Osteoblast (primary cell): ENCODE measurements around the gene FBXL17. TPM values are rescaled to one million over a fixed set of nuclear protein-coding genes. Genes with fewer than 3 reads are reported as not detected.

Source experiments
- DNase-seq: peaks from one replicate; pipeline ENCODE4 v3.0.0; 2011; ENCODE audit warnings: low spot score, mixed read lengths; ENCODE audit not compliant: insufficient read length; ENCODE audit errors: missing footprints
- H2AFZ ChIP-seq: 2 replicates; pipeline ENCODE4 v1.6.0; 2011; ENCODE audit warnings: mild to moderate bottlenecking, low read length
- H3K27ac ChIP-seq: 2 replicates; pipeline ENCODE4 v1.5.1; 2011; ENCODE audit warnings: mild to moderate bottlenecking, low read depth, low read length, moderate library complexity
- H3K27me3 ChIP-seq: 2 replicates; pipeline ENCODE4 v1.6.0; 2012; ENCODE audit warnings: mild to moderate bottlenecking, control low read depth, inconsistent platforms, low read length, moderate library complexity; ENCODE audit not compliant: insufficient read depth
- H3K36me3 ChIP-seq: 2 replicates; pipeline ENCODE4 v1.5.1; 2011; ENCODE audit warnings: mild to moderate bottlenecking, low read length, control low read depth, moderate library complexity; ENCODE audit not compliant: insufficient read depth
- H3K4me1 ChIP-seq: 2 replicates; pipeline ENCODE4 v1.5.1; 2011; ENCODE audit warnings: mild to moderate bottlenecking, low read length, control low read depth, moderate library complexity; ENCODE audit not compliant: insufficient read depth
- H3K4me2 ChIP-seq: 2 replicates; pipeline ENCODE4 v1.6.0; 2011; ENCODE audit warnings: mild to moderate bottlenecking, low read length; ENCODE audit not compliant: insufficient read depth
- H3K4me3 ChIP-seq: fragments of 200-600 bp; sonication (generic); 3 replicates; pipeline ENCODE4 v1.5.1; 2012; ENCODE audit warnings: mild to moderate bottlenecking, low read length, inconsistent platforms; ENCODE audit not compliant: insufficient read depth
- H3K79me2 ChIP-seq: 2 replicates; pipeline ENCODE4 v1.6.0; 2012; ENCODE audit warnings: mild to moderate bottlenecking, low read length, control low read depth, inconsistent platforms; ENCODE audit not compliant: insufficient read depth
- H3K9me3 ChIP-seq: 2 replicates; pipeline ENCODE4 v1.5.1; 2011; ENCODE audit warnings: low read depth, low read length, control low read depth
- H4K20me1 ChIP-seq: 2 replicates; pipeline ENCODE4 v1.6.0; 2012; ENCODE audit warnings: mild to moderate bottlenecking, low read length, control low read depth; ENCODE audit not compliant: insufficient read depth
- CTCF ChIP-seq: IDR thresholded peaks from 2 replicates; pipeline ENCODE4 v1.5.1; 2011; ENCODE audit warnings: mild to moderate bottlenecking, low read depth, low read length, moderate library complexity; ENCODE audit errors: extremely low read depth
- total RNA-seq: library from RNA; depleted of rRNA; stranded (reverse); fragments of >200 nt; gene quantifications from 2 replicates; pipeline ENCODE4 v1.2.3, GENCODE V29; 2012

The FBXL17 gene
- total RNA-seq, 1 donor = 19.5 TPM

- no peak for DNase-seq
- H3K79me2 ChIP-seq = no peaks in the 10 kb centered on the region
- TF ChIP-seq CTCF = no peak
- no peak overlapping the region for H3K27ac ChIP-seq
- H3K36me3 ChIP-seq = no peaks in the 10 kb centered on the region
- H3K4me1 ChIP-seq = peaks cover 1% of the 10 kb centered on the region
- H4K20me1 ChIP-seq = no peaks in the 10 kb centered on the region
- H3K9me3 ChIP-seq = no peaks in the 10 kb centered on the region
- no peak overlapping the region for H2AFZ ChIP-seq
- no peak overlapping the region for H3K4me3 ChIP-seq
- no peaks in the 10 kb centered on the region for H3K27me3 ChIP-seq
- no peak overlapping the region for H3K4me2 ChIP-seq
Measured at GRCh38 chr5:108222011-108222410, 159.9 kb downstream of the FBXL17 start.

DNA sequence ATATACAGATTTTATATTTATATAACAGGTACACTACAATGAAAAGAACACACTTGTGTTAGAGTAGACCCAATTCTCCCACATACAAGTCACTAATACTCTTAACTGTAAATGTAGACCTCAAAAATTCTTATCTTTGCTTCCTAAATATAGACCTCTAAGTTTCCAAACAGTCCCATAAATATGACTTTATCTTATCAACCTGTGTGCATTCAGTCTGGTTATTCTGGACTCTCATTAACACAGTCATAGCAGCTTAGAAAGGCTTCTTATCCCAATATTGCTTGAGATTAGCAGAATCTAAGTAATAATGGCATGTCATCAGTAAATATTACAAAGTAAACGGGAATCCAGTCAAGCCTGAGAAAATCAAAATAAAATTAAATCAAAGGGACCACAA lies 161.1 kb downstream of the FBXL17 start:
- Histone ChIP-seq H2AFZ (no peak overlapping the region), H3K27me3 (no peaks in the 10 kb centered on the region), H3K4me3 (no peak overlapping the region), H3K9me3 (no peaks in the 10 kb centered on the region), H3K36me3 (no peaks in the 10 kb centered on the region), H4K20me1 (no peaks in the 10 kb centered on the region), H3K27ac (no peak overlapping the region), H3K4me2 (no peak overlapping the region), H3K79me2 (no peaks in the 10 kb centered on the region), H3K4me1 (peaks cover 6% of the 10 kb centered on the region)
- no peak for DNase-seq
- TF ChIP-seq CTCF = no peak

DNA sequence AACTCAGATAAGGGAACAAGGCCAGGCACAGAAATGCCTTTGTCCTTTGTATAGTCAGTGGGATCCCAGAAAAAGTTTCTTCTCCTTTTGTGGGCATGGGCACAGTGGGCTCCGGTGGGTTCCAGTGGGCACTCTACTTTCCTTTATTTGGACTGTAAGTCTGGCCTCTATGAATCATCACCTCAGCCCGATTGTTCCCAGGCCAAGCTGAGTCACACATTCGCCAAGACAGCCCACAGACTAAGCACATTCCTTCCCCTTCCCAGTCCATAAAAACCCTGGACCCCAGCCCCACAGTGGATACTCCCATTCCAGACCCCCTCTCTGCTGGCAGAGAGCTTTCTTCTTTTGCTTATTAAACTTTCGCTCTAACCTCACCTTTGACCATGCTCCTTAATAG lies 165.0 kb downstream of the FBXL17 start:
- Histone ChIP-seq H3K4me3 (no peak overlapping the region), H3K4me2 (peak overlapping the region; percentile 38), H3K36me3 (no peaks in the 10 kb centered on the region), H2AFZ (no peak overlapping the region), H3K9me3 (no peaks in the 10 kb centered on the region), H3K4me1 (peaks cover 6% of the 10 kb centered on the region), H3K79me2 (no peaks in the 10 kb centered on the region), H4K20me1 (no peaks in the 10 kb centered on the region), H3K27ac (no peak overlapping the region), H3K27me3 (no peaks in the 10 kb centered on the region)
- DNase-seq = peak; percentile 48
- no peak for TF ChIP-seq CTCF

GRCh38 chr5:108214857-108215256 lies 167.0 kb downstream of the FBXL17 start:
- Histone ChIP-seq H2AFZ (no peak overlapping the region), H4K20me1 (no peaks in the 10 kb centered on the region), H3K4me2 (no peak overlapping the region), H3K9me3 (no peaks in the 10 kb centered on the region), H3K36me3 (no peaks in the 10 kb centered on the region), H3K4me3 (no peak overlapping the region), H3K79me2 (no peaks in the 10 kb centered on the region), H3K27ac (no peak overlapping the region), H3K4me1 (peaks cover 6% of the 10 kb centered on the region), H3K27me3 (no peaks in the 10 kb centered on the region)
- DNase-seq = no peak
- no peak for TF ChIP-seq CTCF
